ENCODE data around the gene POLD1. TPM values are rescaled to one million over a fixed set of nuclear protein-coding genes. Genes with fewer than 3 reads are reported as not detected.
"Not testable (repeated sequence)": the region's sequence is repeated elsewhere in the genome, so short reads cannot be mapped to it uniquely, and the experiment has no call there.

Gene POLD1
- total RNA-seq, 1 donor from 2014 or later: 82.0 TPM

GRCh38 chr19:50390952-50391351, 6.8 kb downstream of the POLD1 start:
- DNase-seq (ENCODE audit: low read depth, low spot score): not testable (repeated sequence)

- no peak for DNase-seq (ENCODE audit: low read depth, low spot score)
Measured at GRCh38 chr19:50392759-50393158, 8.6 kb downstream of the POLD1 start.

GRCh38 chr19:50393589-50393988, 9.4 kb downstream of the POLD1 start:
- no peak for DNase-seq (ENCODE audit: low read depth, low spot score)

- no peak for DNase-seq (ENCODE audit: low read depth, low spot score)
Measured at GRCh38 chr19:50394017-50394416, 9.9 kb downstream of the POLD1 start.

- no peak for DNase-seq (ENCODE audit: low read depth, low spot score)
Measured at GRCh38 chr19:50398675-50399367, 14.7 kb downstream of the POLD1 start.

- DNase-seq (ENCODE audit: low read depth, low spot score): no peak
Measured at GRCh38 chr19:50399368-50399745, 15.2 kb downstream of the POLD1 start.

- DNase-seq (ENCODE audit: low read depth, low spot score): no peak
Measured at GRCh38 chr19:50401605-50402450, 17.7 kb downstream of the POLD1 start.

- DNase-seq (ENCODE audit: low read depth, low spot score): no peak
Measured at GRCh38 chr19:50402544-50403301, 18.6 kb downstream of the POLD1 start.

- no peak for DNase-seq (ENCODE audit: low read depth, low spot score)
Measured at GRCh38 chr19:50406156-50406820, 22.1 kb downstream of the POLD1 start.

GRCh38 chr19:50406829-50407228, 22.7 kb downstream of the POLD1 start:
- no peak for DNase-seq (ENCODE audit: low read depth, low spot score)

- no peak for DNase-seq (ENCODE audit: low read depth, low spot score)
Measured at GRCh38 chr19:50409347-50409746, 25.2 kb downstream of the POLD1 start.

- DNase-seq (ENCODE audit: low read depth, low spot score): no peak
Measured at GRCh38 chr19:50410109-50410508, 26.0 kb downstream of the POLD1 start.

GRCh38 chr19:50412419-50412818, 28.3 kb downstream of the POLD1 start:
- DNase-seq (ENCODE audit: low read depth, low spot score): no peak

- DNase-seq (ENCODE audit: low read depth, low spot score): no peak
Measured at GRCh38 chr19:50413096-50413495, 28.9 kb downstream of the POLD1 start.

GRCh38 chr19:50413531-50413930, 29.4 kb downstream of the POLD1 start:
- no peak for DNase-seq (ENCODE audit: low read depth, low spot score)

- DNase-seq (ENCODE audit: low read depth, low spot score): peak; percentile 7
Measured at GRCh38 chr19:50414864-50415660, 30.9 kb downstream of the POLD1 start.

- no peak for DNase-seq (ENCODE audit: low read depth, low spot score)
Measured at GRCh38 chr19:50415661-50416033, 31.5 kb downstream of the POLD1 start.

GRCh38 chr19:50416034-50416977, 32.2 kb downstream of the POLD1 start:
- no peak for DNase-seq (ENCODE audit: low read depth, low spot score)

All from pulmonary artery endothelial cell (primary cell).